Hematopoietic multipotent progenitor cell treated with erythropoietin and hydrocortisone succinate and interleukin-3 and kit ligand, for 15 days (in vitro differentiated cells): ENCODE measurements around the gene ENHO.

ENCODE experiments used
- DNase-seq: peaks from one replicate; pipeline ENCODE4 v3.0.0-alpha.2; 2015; ENCODE audit warnings: low spot score

The ENHO gene

DNA sequence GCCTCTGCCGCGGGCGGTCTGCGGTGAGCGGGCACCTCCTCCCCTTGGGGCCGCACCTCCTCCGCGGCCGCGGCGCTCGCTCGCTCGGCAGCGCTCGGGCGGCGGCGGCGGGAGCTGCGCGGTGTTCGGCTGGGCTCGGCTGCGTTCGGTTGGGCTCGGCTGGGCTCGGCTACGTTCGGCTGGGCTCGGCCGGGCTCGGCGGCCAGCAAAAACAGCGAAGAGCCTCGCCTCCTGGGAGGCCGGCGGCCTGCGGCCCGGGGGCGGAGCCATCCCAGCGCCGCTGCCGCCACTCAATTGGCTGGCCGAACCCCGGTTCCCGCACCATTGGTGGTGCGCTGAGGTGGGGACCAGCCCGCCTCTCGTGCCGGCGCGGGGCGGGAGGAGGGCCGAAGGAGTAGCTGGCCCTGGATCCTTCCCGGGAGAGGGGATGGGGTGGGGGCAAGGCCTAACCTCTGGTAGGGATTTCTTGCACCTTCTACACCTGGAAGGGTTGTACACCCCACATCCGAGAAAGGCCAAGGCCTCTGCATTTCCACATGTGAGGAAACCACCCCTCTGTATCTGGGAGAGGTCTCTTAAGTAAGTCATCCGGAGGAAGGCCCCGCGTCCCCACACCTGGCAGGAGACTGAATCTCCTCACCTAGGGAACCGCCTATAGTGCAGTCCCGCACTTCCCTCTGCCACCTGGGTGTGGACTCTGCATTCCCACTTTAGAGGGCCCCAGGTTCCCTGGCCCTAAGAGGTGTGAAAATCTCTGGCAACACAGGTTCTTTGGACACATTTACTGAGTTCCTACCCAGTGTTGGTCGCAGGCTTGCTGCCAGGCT lies at the start of gene ENHO:
TSS of gene ENHO (minus strand) at position 20 of the 827 bp plus-strand sequence. CDS start 1,295 bp downstream, outside the sequence.
- peak; percentile 86 for DNase-seq

DNA sequence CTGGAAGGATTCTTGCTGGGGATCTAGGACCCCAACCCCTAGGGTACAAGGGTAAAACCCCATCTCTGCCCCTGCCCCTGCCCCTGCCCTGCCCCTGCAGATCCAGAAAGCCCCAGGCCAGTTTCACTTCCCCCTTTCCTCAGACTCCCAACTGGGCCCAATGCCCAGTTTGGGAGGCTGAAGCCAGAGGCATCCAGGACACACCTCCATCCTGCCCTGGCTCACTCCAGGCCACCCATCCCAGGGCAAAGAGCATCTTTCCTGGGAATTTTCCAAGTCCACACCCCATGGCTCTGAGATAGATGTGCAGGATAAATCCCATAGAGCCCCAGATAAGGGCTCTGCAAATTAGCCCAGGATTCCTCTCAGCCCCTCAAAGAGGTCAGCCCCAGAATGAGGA lies 49.3 kb upstream of the ENHO start:
- DNase-seq, result no peak

DNA sequence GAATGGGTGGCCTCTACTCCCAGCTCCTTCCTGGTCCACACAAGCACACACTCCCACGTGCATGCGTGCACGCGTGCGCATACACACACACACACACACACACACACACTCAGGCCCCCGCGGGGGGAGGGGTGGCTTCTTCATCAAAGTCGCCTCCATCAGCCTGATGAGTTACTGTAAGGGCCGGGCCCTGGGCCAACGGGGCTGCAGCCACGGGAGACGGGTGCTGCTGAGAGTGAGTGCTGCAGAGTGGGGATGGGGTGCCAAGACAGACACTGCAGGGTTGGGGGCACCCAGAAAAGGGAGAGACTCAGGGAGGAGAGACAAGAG lies 48.7 kb upstream of the ENHO start:
- DNase-seq, result no peak

DNA sequence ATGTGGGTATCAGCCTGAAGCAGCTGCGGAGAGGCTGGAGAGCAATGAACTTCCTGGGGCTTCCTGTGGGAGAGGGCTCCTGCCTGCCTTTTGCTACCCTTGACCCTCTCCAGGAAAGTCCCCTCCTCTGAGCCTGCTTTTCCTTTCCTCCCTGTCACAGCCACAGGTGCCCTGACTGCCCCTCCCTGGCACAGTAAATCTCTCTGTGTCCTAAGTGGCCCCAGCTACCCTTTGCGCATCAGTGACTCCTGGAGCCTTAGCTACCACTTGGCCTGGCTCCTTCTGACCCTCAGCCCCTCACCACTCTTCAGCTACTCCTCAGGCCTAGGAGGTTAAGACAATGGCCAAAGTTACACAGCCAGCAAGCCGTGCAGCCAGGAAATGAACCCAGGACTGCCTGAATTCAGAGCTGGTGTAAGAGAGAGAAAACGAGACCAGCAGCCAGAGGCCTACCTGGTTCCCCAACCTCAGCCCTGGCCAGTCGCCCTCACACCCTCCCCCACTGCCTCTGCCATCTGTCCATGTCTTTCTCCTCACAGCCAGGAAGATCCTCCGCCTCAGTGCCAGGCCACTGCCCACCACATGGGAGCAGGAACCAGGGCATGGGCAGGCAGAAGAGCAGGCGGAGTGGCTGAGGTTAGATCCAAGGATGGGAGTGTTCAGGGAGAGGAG lies 48.2 kb upstream of the ENHO start:
- no peak for DNase-seq

DNA sequence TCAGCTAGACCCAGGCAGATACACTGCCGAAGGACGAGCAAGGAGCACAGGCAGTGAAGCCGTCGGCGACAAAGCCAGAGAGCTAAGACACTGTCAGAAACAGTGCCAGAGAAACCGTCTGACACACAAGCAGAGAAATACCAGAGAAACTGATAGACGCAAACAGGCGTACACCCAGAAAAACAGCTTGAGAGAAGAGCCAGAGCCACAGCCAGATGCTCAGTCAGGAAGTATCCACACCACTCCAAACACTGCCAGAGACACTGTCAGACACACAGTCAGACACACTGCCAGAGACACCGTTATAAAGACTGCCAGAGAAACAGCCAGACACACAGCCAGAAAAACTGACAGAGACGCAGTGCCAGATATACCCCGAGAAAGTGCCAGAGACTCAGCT lies 47.6 kb upstream of the ENHO start:
- no peak for DNase-seq

DNA sequence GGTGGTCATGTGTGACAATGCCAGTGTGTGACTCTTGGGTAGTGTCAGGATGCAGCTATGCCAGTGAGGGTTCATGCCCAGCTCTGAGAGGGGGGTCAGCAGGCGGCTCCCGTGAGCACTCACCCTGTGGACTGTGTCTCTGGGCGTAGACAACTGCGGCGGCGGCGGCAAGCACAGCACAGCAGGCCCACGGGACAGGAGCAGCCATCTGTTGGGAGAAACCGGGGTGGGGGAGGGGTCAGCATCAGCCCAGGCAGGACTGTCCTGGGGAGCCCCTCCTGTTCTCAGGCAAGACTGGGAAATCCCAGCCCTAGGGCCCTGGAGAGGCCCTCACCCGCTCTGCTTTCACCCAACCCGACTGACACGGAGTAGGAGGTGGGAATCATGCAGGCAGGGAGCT lies 46.0 kb upstream of the ENHO start:
- DNase-seq, result no peak

DNA sequence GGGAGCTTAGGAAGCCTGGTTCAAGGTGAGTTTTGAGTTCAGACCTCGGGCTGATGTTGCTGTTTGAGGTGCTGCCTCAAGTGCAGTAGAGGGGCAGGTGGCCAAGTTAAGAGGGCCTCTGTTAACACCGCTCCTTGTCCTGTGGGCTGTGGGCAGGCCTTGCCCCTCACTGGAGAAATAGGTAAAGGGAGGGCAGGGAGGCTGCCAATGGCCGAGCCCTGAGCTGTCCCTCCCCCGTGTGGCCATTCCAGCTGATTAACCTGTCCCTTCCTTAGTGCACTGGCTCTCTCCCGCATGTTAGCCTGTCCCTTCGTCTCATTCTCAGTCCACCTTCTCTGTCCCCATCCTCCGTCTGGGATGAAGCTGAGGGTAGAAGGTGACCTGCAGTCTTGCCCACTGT lies 45.3 kb upstream of the ENHO start:
- no peak for DNase-seq

DNA sequence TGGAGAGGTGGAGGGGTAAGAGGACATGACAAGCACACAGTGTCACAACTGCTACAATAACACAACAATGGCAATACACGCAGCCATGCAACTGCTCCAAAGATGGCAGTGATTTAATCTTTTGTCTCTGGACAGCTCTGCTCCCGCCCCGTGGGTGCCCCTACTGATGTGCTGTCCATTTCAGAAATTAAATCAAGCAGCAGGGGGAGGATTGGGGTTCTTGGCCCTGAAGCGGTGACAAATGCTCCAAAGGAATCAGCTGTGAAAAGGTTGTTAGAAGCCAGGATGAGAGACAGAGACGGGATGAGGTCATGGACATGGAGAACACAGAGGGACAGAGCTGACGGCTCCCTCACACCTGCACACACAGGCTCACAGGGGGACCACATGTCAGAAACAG lies 44.2 kb upstream of the ENHO start:
- DNase-seq, result no peak

DNA sequence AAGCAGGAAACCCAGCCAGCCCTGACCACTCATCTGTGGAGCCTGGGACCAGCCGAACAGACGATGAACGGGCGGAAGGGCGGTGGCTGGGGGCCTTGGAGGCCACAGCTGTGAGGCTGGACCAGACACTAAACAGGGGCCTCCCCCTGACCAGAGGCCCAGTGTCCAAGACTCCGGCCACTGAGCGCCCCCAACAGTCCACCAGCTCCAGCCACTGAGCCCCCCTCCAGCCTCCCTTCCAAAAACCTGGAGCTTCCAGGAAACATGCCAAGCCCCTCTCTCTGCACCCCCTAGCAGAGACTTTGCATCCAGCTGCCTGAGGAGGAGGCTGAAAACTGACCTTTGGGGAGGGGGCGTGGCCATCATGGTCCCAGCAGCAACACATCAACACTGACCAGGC lies 43.5 kb upstream of the ENHO start:
- DNase-seq, result no peak

DNA sequence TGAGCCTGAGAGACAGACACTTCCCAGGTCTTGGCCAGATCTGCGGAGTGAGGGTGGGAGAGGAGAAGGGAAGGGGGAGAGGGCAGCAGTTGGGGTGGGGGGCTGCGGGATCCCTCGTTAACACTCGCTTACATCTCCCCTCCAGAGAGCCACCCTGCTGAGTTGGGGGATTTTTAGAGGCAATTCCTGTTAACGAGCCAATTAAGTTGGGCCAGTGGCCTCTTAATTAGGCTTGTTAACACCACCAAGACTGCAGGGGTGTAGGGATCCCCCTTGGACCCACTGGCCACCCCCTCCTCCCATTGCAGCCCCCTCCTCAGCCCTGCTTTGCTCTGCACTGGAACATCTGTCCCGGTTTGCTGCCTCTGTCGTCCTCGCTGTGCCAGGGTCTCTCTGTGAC lies 43.1 kb upstream of the ENHO start:
- no peak for DNase-seq

DNA sequence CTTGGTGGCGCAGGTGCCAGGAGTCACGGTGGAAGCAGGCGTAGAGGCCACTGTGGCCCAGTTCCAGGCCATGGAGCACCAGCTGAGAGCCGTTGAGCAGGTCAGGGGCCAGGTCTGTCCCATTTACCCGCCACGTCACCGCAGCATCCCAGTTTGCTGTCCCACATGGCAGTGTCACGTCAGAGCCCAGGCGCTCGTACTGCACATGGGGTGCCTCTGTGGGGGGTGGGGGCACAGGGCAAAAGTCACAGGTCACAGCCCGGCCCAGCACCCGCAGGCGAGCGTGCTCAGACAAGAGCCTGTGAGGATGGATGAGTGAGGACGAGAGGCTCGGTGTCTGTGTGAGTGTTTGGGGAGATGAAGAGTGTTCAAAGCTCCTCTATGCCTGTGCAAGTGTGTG lies 41.8 kb upstream of the ENHO start:
- no peak for DNase-seq

DNA sequence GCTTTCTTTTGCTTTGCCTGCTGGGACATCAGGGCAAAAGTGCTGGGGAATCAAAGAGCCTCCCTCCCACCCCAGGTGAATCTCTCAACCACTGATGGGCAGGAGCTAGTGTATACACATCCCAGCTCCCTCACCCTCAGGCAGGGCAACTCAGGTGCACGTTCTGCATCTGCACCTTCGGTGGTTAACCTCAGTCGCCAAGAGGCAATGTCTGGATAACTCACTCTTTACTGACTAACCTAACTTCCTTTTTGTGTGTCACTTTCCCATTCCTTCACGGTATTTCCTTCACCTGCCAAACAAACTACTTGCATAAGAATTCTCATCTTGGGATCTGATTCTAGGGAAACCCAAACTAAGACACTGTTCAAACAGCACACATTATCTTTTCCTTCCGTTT lies 40.5 kb upstream of the ENHO start:
- no peak for DNase-seq

DNA sequence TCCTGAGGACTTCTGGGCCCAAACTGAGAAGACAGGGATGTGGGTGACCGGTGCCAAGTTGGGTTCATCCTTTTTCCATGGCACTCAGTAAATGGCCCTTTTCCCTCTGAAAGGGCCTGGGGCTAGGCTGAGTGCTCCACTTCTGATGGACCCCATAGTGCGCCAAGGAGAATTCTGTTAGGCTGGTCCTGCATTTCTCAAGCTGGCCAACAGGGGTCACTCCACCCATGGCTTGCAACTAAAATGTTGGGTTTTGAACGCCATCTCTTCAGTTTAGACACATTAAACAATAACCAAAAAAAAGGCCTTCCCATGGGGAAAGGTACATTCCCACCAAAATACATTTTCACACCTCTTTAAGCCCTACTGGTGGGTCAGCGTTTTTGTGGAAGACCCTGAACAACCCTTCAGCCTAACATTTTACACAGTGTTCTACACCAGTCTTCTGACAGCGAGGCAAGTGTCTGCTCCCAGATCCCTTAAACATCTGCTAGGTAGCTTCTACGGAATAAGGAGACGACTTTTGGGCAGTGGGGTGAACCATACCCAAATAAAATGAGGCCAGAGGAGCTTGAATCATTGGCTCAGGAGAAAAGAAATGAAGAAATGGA lies 39.5 kb upstream of the ENHO start:
- peak; percentile 39 for DNase-seq

DNA sequence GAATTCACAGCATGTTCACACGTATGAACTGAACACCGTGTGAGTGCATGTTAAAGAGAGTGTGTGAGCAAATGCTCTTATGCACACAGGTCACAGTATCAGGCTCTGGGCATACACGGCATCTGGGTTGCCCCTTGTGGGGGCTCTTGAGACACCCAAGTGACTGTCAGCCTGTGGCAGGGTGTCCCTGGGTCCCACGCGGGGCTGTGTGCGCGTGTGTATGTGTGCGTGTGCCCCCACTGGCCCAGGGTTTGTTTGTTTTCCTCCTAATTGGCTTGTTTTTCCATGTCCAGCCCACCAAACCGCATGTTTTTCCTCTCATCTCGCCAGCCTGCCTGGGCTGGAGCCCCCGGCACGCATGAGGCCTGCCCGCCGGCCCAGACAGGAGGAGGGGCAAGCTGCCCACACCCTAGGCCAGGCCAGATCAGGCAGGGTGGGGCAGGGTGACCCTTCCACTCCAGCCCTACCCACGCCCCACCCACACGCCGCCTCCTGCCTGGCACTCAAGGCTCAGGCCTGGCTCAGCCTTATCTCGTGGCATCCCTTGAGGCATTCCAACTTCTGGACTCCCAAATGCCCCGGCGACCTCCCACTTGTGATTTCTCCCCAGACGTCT lies 37.9 kb upstream of the ENHO start:
- no peak for DNase-seq

DNA sequence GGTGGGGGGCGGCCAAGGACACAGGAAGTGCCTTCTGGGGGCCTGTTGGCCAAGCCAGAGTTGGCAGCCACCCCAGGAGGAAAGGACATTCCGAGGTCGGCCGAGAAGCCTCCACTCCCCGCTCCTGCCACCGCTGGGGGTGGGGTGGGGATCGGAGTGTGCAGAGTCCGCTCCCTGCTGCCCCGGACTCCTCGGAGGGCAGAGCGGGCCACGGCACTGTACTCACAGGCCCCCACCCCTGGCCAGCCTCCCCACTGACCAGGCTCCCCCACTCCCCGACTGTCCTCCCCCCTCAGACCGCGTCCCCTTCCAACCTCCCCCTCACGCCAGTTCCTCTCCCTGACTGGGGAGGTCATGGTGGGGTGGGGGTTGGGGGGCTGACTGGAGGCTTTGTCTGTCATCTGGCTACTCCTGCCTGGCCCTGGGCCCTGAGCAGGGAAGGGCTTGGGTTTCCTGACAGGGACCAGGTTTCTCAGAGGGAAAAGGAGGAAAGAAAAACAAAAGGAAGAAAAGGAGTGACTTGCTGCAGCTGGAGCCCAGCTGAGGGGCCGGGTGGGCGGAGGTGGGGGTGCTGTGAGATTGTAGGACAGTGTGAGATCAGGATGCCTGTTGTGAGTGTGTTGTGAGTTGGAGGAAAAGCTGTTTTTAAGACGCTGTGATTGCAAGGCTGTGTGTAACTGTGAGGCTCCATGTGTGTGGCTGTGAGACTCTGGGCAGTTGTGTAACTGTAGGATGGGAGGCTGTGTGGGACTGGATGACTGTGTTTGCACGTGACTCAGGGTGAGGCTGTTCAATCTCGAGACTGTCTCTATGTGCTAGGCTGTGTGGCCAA lies 37.0 kb upstream of the ENHO start:
- DNase-seq, result no peak

DNA sequence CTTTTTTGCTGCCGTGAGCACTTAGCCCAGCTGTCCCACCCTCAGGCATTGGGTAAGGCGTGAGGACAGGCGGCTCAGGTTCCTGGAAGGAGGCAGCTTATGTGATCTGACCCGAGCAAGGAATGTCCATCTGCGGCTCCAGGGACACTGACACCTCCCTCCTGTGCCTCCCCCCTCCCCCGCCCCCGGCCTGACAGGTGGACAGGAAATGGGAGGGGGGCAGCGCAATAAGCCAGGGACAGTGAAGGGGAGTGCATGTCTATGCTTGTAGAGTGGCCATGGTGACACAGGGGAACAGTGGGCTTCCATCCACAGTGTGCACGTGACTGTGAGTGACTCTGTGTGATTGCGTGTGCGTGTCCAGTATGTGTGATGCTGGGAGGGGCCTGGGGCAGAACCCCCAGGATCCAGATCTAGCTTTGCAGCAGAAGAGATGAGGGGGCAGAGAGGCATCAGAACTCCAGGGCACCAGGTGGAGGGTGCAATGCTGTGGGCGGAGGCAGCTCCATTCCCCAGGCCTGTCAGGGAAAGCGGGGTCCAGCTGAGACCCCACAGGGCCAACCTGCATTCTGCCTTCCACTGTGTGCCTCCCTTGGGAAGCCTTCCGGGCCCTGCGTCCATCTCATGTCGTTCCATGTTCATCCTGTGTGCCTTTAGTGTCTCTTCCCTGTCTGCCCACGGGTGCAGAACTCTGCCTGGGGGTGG lies 36.3 kb upstream of the ENHO start:
- DNase-seq, result no peak

DNA sequence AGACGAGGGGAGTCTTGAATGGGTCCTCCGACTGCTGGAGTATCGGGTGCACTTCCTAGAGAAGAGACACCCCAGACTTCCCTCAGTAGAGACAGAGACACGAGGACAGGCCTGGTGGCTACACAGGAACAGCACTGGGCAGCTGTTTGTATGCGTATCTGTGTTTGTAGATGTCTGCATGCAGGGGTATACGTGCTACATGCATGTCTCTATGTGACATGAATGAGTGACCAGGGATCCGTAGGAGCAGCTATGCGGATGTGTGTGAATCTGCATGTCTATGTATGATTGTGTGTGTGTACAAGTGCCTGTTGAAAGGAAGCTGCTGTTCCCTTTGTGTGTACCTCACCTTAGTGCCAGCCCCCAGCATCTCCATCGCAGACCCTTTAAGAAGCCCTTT lies 35.6 kb upstream of the ENHO start:
- no peak for DNase-seq

DNA sequence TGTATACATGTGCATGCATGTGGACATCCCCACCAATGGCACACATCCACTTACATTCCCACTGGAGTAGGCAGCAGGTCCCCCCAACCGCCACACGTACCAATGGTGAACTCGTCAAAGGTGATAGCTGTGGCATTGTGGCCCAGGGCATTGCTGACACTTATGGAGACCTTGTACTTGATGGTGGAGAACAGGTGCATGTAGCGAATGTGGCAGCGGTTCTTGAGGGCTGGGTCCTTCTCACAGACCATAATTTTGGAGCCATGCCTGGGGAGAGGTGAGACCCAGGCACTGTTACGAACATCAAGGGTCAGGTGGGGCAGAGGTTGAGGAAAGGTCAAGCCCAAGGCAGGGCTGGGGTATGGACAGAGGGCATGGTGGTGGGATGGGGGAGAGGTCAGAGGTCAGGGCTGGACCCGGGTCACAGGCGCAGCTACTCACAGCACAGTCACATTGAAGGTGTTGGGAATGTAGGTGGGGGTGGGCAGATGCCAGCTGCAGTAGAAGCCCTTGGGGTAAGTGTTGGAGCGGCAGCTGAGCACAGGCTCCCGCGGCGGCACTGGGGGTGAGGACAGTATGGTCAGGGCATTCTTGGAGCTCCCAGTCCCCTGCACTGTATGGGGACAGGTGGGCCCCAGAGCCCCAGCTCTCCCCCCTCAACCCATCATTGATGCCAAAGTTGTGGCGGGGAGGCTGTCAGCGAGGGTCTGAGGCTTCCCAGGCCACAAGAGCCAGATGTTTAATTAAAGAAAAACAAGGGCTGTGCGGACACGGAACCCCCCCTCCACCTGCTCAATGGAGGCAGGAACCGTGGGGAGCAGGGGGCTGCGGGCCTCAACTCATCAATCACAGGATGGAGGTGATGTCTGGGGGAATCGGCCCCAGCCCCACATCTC lies 34.9 kb upstream of the ENHO start:
- DNase-seq, result no peak

DNA sequence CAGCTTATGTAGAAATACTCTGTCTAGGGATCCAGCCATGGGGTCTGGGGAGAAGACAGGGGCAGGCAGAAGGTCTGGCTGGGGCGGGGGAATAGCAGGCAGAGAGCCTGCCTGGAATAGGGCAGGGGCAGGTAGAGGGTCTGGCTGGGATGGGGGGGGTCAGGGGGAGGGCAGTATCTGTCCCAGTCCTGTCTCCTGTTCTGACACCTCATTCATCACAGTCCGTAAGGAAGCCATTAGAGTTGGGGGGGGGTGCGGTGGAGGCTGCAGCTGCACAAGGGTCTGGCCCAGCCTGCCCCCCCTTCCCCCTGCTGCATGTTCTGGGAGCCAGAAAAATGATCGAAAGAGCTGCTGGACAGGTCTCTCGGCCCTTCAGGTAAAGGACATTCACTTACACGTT lies 34.2 kb upstream of the ENHO start:
- DNase-seq, result no peak

DNA sequence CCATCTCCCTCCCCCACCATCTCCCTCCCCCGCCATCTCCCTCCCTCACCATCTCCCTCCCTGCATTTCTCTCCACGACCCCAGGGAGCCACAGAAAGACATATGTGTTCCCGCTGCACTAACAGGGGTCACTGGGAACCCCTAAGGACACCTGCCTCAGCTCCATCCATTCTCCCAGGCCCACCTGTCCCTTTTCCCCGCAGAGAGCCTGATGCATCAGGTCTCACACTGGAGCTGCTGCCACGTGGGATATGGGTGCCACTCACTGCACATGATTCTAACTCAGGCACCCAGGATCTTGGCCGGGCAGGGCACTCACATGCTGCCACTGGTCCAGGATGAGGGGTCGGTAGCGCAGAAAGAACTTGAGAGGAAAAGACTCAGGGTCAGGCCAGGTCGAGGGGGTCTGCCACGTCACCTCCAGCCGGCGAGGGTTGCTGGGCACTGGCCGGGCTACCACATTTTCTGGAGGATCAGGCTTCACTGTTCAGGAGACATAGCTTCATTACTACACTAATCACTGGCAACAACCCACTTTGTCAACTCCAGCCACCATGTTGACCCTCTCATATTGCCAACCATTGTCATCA lies 33.2 kb upstream of the ENHO start:
- no peak for DNase-seq
